Measurements from ENCODE around the gene PYGM.

DNA sequence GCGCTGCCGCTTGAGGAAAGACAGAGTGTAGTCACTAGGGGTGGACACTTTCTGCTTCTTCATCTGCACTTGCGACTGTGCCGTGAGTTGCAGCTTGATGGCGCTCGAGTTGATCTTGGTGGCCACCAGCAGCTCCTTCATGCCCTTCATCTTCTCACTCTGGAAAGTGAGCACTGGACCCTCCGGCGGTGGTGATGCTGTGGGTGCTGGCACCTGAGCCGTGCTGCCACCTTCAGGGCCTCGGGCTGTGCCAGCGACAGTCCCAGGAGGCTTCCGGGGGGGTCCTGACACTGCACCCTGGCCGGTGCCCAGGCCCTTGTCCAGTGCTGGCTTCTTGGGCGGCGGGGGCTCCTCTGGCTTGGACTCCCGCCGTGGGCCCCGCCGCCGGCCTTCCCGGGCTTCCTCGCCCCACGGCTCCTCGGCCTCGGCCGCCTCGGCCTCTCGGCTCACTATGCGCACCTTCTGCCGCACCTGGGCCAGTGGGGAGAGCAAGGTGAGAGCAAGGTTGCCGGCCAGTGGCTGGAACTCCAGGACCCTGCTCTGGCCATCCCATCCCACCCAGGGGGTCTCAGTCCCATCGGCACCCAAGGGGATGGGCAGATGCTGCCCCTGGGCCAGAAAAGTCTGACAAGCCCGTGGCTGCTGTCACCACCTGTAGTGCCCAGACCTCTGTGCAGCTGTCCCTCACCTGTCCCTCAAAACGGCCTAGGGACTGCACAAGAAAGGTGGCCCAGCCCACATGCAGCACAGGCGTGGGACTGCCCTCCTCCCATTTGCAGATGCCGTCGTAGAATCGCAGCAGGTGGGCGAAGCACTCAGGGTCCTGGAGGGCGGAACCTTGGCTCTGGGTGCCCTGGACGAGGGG, 44.8 kb upstream of the PYGM start:
- TF ChIP-seq, protein P1, sequence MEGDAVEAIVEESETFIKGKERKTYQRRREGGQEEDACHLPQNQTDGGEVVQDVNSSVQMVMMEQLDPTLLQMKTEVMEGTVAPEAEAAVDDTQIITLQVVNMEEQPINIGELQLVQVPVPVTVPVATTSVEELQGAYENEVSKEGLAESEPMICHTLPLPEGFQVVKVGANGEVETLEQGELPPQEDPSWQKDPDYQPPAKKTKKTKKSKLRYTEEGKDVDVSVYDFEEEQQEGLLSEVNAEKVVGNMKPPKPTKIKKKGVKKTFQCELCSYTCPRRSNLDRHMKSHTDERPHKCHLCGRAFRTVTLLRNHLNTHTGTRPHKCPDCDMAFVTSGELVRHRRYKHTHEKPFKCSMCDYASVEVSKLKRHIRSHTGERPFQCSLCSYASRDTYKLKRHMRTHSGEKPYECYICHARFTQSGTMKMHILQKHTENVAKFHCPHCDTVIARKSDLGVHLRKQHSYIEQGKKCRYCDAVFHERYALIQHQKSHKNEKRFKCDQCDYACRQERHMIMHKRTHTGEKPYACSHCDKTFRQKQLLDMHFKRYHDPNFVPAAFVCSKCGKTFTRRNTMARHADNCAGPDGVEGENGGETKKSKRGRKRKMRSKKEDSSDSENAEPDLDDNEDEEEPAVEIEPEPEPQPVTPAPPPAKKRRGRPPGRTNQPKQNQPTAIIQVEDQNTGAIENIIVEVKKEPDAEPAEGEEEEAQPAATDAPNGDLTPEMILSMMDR (conservative IDR thresholded peaks at IDR 0.05; ENCODE audit: low read depth in 2 of 2) = peak; percentile 36 to 59; a peak in 3 of 4 replicates
- TF ChIP-seq NANOG (IDR thresholded peaks at IDR 0.05; ENCODE audit: borderline replicate concordance) (no peak), EZH2 (IDR thresholded peaks at IDR 0.05; ENCODE audit: low read depth, unreplicated experiment) (no peak), CREB1 (CRISPR knock-in tag; IDR thresholded peaks at IDR 0.05; ENCODE audit: low read depth) (no peak), POLR2AphosphoS5 (IDR thresholded peaks at IDR 0.05; ENCODE audit: low read depth) (no peak), ZNF114 (CRISPR knock-in tag; IDR thresholded peaks at IDR 0.05) (no peak), JUNB (IDR thresholded peaks at IDR 0.05; ENCODE audit: unreplicated experiment) (no peak), EZH2phosphoT487 (IDR thresholded peaks at IDR 0.05; ENCODE audit: unreplicated experiment) (no peak)
- TF ChIP-seq, protein P2, sequence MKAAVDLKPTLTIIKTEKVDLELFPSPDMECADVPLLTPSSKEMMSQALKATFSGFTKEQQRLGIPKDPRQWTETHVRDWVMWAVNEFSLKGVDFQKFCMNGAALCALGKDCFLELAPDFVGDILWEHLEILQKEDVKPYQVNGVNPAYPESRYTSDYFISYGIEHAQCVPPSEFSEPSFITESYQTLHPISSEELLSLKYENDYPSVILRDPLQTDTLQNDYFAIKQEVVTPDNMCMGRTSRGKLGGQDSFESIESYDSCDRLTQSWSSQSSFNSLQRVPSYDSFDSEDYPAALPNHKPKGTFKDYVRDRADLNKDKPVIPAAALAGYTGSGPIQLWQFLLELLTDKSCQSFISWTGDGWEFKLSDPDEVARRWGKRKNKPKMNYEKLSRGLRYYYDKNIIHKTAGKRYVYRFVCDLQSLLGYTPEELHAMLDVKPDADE (IDR thresholded peaks at IDR 0.05) = no peak
- TF ChIP-seq, protein P3, sequence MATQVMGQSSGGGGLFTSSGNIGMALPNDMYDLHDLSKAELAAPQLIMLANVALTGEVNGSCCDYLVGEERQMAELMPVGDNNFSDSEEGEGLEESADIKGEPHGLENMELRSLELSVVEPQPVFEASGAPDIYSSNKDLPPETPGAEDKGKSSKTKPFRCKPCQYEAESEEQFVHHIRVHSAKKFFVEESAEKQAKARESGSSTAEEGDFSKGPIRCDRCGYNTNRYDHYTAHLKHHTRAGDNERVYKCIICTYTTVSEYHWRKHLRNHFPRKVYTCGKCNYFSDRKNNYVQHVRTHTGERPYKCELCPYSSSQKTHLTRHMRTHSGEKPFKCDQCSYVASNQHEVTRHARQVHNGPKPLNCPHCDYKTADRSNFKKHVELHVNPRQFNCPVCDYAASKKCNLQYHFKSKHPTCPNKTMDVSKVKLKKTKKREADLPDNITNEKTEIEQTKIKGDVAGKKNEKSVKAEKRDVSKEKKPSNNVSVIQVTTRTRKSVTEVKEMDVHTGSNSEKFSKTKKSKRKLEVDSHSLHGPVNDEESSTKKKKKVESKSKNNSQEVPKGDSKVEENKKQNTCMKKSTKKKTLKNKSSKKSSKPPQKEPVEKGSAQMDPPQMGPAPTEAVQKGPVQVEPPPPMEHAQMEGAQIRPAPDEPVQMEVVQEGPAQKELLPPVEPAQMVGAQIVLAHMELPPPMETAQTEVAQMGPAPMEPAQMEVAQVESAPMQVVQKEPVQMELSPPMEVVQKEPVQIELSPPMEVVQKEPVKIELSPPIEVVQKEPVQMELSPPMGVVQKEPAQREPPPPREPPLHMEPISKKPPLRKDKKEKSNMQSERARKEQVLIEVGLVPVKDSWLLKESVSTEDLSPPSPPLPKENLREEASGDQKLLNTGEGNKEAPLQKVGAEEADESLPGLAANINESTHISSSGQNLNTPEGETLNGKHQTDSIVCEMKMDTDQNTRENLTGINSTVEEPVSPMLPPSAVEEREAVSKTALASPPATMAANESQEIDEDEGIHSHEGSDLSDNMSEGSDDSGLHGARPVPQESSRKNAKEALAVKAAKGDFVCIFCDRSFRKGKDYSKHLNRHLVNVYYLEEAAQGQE (IDR thresholded peaks at IDR 0.05; ENCODE audit: unreplicated experiment) = no peak
- TF ChIP-seq, protein P4, sequence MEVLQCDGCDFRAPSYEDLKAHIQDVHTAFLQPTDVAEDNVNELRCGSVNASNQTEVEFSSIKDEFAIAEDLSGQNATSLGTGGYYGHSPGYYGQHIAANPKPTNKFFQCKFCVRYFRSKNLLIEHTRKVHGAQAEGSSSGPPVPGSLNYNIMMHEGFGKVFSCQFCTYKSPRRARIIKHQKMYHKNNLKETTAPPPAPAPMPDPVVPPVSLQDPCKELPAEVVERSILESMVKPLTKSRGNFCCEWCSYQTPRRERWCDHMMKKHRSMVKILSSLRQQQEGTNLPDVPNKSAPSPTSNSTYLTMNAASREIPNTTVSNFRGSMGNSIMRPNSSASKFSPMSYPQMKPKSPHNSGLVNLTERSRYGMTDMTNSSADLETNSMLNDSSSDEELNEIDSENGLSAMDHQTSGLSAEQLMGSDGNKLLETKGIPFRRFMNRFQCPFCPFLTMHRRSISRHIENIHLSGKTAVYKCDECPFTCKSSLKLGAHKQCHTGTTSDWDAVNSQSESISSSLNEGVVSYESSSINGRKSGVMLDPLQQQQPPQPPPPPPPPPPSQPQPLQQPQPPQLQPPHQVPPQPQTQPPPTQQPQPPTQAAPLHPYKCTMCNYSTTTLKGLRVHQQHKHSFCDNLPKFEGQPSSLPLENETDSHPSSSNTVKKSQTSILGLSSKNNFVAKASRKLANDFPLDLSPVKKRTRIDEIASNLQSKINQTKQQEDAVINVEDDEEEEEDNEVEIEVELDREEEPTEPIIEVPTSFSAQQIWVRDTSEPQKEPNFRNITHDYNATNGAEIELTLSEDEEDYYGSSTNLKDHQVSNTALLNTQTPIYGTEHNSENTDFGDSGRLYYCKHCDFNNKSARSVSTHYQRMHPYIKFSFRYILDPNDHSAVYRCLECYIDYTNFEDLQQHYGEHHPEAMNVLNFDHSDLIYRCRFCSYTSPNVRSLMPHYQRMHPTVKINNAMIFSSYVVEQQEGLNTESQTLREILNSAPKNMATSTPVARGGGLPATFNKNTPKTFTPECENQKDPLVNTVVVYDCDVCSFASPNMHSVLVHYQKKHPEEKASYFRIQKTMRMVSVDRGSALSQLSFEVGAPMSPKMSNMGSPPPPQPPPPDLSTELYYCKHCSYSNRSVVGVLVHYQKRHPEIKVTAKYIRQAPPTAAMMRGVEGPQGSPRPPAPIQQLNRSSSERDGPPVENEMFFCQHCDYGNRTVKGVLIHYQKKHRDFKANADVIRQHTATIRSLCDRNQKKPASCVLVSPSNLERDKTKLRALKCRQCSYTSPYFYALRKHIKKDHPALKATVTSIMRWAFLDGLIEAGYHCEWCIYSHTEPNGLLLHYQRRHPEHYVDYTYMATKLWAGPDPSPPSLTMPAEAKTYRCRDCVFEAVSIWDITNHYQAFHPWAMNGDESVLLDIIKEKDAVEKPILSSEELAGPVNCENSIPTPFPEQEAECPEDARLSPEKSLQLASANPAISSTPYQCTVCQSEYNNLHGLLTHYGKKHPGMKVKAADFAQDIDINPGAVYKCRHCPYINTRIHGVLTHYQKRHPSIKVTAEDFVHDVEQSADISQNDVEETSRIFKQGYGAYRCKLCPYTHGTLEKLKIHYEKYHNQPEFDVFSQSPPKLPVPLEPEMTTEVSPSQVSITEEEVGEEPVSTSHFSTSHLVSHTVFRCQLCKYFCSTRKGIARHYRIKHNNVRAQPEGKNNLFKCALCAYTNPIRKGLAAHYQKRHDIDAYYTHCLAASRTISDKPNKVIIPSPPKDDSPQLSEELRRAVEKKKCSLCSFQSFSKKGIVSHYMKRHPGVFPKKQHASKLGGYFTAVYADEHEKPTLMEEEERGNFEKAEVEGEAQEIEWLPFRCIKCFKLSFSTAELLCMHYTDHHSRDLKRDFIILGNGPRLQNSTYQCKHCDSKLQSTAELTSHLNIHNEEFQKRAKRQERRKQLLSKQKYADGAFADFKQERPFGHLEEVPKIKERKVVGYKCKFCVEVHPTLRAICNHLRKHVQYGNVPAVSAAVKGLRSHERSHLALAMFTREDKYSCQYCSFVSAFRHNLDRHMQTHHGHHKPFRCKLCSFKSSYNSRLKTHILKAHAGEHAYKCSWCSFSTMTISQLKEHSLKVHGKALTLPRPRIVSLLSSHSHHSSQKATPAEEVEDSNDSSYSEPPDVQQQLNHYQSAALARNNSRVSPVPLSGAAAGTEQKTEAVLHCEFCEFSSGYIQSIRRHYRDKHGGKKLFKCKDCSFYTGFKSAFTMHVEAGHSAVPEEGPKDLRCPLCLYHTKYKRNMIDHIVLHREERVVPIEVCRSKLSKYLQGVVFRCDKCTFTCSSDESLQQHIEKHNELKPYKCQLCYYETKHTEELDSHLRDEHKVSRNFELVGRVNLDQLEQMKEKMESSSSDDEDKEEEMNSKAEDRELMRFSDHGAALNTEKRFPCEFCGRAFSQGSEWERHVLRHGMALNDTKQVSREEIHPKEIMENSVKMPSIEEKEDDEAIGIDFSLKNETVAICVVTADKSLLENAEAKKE (CRISPR knock-in tag; IDR thresholded peaks at IDR 0.05) = no peak

Measured in GM23338 (cell line).